Epithelial cell of proximal tubule (primary cell): ENCODE results near the gene RASSF5. TPM values are rescaled to one million over a fixed set of nuclear protein-coding genes. Genes with fewer than 3 reads are reported as not detected.

Source experiments
- DNase-seq: peaks from one replicate; pipeline ENCODE4 v3.0.0-alpha.2; 2011; ENCODE audit warnings: low read depth
- H3K4me3 ChIP-seq: 2 replicates; pipeline ENCODE4 v1.5.1; 2011; ENCODE audit warnings: low read depth, mild to moderate bottlenecking, low read length
- CTCF ChIP-seq: conservative IDR thresholded peaks from 2 replicates; pipeline ENCODE4 v1.5.1; 2012; ENCODE audit warnings: low read depth, mild to moderate bottlenecking, low read length
- total RNA-seq: library from RNA; depleted of rRNA; stranded (reverse); fragments of >200 nt; gene quantifications from 2 replicates; pipeline ENCODE4 v1.2.3, GENCODE V29; 2015

RASSF5 gene
- total RNA-seq, 1 donor from 2014 or later: 4.7 TPM

- no peak for DNase-seq
- H3K4me3 ChIP-seq: no peak overlapping the region
- TF ChIP-seq CTCF: no peak
Observed at GRCh38 chr1:206537141-206537540, 29.8 kb downstream of the RASSF5 start.

DNA sequence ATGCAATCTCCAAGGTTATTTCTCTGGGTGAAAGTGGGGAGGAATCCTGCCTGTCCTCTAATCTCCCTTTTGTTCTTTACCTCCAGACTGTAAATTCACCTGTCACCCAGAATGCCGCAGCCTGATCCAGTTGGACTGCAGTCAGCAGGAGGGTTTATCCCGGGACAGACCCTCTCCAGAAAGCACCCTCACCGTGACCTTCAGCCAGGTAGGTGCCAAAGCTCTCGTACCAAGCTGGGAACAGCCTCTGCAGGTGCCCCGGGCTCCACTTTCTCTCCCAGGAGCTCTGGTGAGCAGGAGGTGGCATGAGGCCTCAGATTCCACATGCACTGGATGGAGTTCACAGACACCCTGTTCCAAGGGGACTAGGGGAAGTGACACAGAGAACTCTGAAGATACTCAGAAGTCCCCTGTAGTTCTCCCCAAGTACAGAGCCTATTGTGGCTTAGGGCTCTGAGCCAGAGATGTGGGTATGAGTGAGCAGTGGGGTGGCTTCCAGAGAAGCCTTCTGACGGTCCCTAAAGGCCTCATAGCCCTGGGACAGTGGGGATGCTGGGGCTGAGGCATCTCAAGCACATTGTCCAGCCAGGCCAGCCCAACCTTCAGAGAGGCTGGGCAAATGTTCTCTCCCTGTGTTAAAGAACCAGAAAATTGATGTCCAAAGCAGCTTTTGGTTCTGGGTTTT lies 30.9 kb downstream of the RASSF5 start:
- no peak for TF ChIP-seq CTCF
- DNase-seq: no peak
- H3K4me3 ChIP-seq: no peak overlapping the region

DNA sequence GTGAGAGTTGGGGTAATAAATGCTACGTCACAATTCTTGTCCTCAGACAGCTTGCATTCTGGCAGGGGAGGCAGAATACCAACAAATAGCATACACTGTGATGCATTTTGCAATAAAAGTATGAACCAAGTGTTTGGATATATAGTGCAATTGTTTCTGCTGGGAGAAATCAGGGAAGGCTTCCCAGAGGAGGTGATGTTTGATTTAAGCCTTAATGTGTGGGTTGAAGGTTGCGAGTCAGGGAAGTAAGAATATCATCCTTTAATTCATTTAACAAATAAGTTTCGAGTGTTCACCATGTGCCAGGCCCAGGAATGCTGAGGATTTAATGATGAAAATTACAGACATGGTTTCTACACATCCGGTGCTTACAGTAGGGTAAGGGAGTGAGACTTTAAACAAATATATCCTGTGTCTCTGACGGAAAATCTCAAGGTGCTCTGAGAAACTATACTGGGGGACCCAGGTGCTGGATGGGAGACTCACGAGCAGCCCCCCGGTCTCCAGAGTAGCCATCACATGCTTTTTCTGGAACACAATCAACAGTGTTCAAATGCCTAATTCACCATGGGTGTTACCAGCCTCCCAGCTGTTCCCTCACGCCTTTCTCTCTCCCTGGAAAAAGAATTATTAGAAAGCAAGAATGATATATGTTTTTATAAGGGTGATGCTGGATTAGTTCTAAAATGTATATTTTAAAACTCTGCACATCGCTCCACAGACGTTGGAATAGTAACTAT lies 31.7 kb downstream of the RASSF5 start:
- DNase-seq: no peak

GRCh38 chr1:206540044-206540780 lies 32.9 kb downstream of the RASSF5 start:
- TF ChIP-seq CTCF: no peak
- H3K4me3 ChIP-seq: no peak overlapping the region
- no peak for DNase-seq

More for the DNA sequence above, 31.7 kb downstream of the RASSF5 start:
- no peak overlapping the region for H3K4me3 ChIP-seq
- TF ChIP-seq CTCF: no peak

DNA sequence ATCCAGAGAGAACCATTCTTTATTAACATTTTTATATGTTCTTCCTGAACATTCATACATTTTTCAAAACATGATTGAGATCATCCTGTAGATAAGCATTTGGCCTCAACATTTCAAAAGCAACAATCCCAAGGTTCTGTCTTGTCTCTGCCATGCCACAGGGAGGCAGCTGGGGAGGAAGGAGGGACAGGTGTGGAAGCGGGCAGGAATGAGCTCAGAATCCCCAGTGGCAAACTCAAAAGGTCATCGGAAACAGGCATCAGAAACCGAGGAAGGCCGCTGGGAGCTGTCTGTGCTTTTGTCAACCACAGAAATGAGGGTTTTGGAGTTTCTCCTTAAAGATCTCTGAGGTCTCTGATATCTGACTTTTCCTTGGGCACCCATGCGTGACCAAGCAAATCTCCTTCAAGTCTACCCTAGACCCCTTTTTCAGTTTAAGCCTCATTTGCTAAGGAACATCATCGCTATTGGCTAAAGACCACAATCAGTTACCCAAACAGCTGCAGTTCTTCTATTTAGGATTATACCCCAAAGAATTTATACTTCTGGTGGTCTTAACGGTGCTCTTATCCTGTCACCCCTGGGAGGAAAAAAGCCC lies 34.0 kb downstream of the RASSF5 start:
- TF ChIP-seq CTCF: no peak
- no peak overlapping the region for H3K4me3 ChIP-seq
- no peak for DNase-seq

- H3K4me3 ChIP-seq: no peak overlapping the region
- DNase-seq: no peak
- peak; percentile 91 for TF ChIP-seq CTCF
Observed at GRCh38 chr1:206544562-206545257, 37.4 kb downstream of the RASSF5 start.
